Mammary epithelial cell (primary cell): ENCODE measurements around the gene IDH3G.

Experiments used
- CTCF ChIP-seq, 2 donors: IDR thresholded peaks in 1 of 2; conservative IDR thresholded peaks in 1 of 2; 2 replicates each; pipeline ENCODE4 v1.5.1; 2011 to 2012; ENCODE audit warnings: inconsistent platforms in 2 of 2, low read length in 2 of 2, mild to moderate bottlenecking in 2 of 2, control low read depth in 1 of 2, low read depth in 1 of 2; ENCODE audit not compliant: insufficient read depth in 1 of 2; ENCODE audit errors: extremely low read depth in 1 of 2
- EZH2 ChIP-seq: IDR thresholded peaks from 2 replicates; pipeline ENCODE4 v1.6.1; 2012; ENCODE audit warnings: low read length, inconsistent platforms, borderline replicate concordance

- TF ChIP-seq CTCF (conservative IDR thresholded peaks at IDR 0.05 in 1 of 2, IDR thresholded peaks at IDR 0.05 in 1 of 2; ENCODE audit: extremely low read depth in 1 of 2, insufficient read depth in 1 of 2, low read depth in 1 of 2, low read length in 2 of 2): no peak
- no peak for TF ChIP-seq EZH2
These were observed 13.8 kb upstream of the IDH3G start for GRCh38 chrX:153807976-153808375.
